Tibial nerve (tissue), 4 donors: ENCODE results near the gene TSN. TPM values are rescaled to one million over a fixed set of nuclear protein-coding genes. Genes with fewer than 3 reads are reported as not detected.
"Not testable (repeated sequence)": the region's sequence is repeated elsewhere in the genome, so short reads cannot be mapped to it uniquely, and the experiment has no call there.

Experiments
- DNase-seq, 2 donors: peaks; one replicate each; pipeline ENCODE4 v3.0.0-alpha.2; 2019; ENCODE audit warnings: low spot score in 2 of 2
- H3K27ac ChIP-seq, 4 donors: fragments of 200-600 bp; sonication (generic) in 3 of 4; one replicate each; pipeline ENCODE4 v1.5.1; 2017 to 2019; ENCODE audit warnings: mild to moderate bottlenecking in 1 of 4
- H3K27me3 ChIP-seq, 2 donors: fragments of 200-600 bp; sonication (generic) in 1 of 2; one replicate each; pipeline versions ENCODE4 v1.5.1 to v1.6.0; 2017 to 2019
- H3K36me3 ChIP-seq, 3 donors: fragments of 200-600 bp; sonication (generic); one replicate each; pipeline ENCODE4 v1.5.1; 2018 to 2019
- H3K4me1 ChIP-seq, 4 donors: fragments of 200-600 bp; sonication (generic) in 3 of 4; one replicate each; pipeline ENCODE4 v1.5.1; 2017 to 2019
- H3K4me3 ChIP-seq, 4 donors: fragments of 200-600 bp; sonication (generic) in 3 of 4; one replicate each; pipeline ENCODE4 v1.5.1; 2017 to 2019; ENCODE audit warnings: mild to moderate bottlenecking in 1 of 4, moderate library complexity in 1 of 4
- H3K9me3 ChIP-seq, 4 donors: fragments of 200-600 bp; sonication (generic) in 3 of 4; one replicate each; pipeline ENCODE4 v1.5.1; 2017 to 2019
- CTCF ChIP-seq, 5 experiments: fragments of 200-600 bp in 3 of 5; fragments of 450-650 bp in 2 of 5; sonication (generic) in 3 of 5; IDR thresholded peaks; one replicate each; pipeline ENCODE4 v1.5.1; 2016 to 2019; ENCODE audit warnings: antibody characterized with exemption in 5 of 5, mild to moderate bottlenecking in 3 of 5, moderate library complexity in 2 of 5
- EP300 ChIP-seq, 2 donors: sonication (generic); formaldehyde crosslinking; IDR thresholded peaks; one replicate each; pipeline ENCODE4 v1.6.1; 2017; ENCODE audit warnings: antibody characterized with exemption in 2 of 2, mild to moderate bottlenecking in 1 of 2
- POLR2A ChIP-seq, 2 donors: fragments of 450-650 bp; IDR thresholded peaks; one replicate each; pipeline ENCODE4 v1.6.1; 2017; ENCODE audit warnings: antibody characterized with exemption in 2 of 2, mild to moderate bottlenecking in 2 of 2, moderate library complexity in 2 of 2
- WGBS, 2 donors: methylation state at CpG; one replicate each; pipeline ENCODE4 v1.1.5; 2018; 5-methylcytosine and 5-hydroxymethylcytosine counted together
- total RNA-seq, 4 donors: library from RNA; depleted of rRNA; stranded (reverse); fragments of >200 nt; gene quantifications; one replicate each; pipeline ENCODE4 v1.1.0, GENCODE V29; 2016

TSN gene
- total RNA-seq, 4 donors from 2014 or later: 32.7 to 50.9 (median 37.4) TPM

GRCh38 chr2:121810959-121811853 lies 55.8 kb downstream of the TSN start:
- peak; percentile 31 to 50 for DNase-seq
- TF ChIP-seq EP300 (IDR thresholded peaks at IDR 0.05) (no peak), CTCF (IDR thresholded peaks at IDR 0.05) (peak; percentile 38 to 57 (median 49))
- H3K4me1 ChIP-seq: no peaks in the 10 kb centered on the region
- H3K36me3 ChIP-seq: no peaks in the 10 kb centered on the region
- no peaks in the 10 kb centered on the region for H3K27me3 ChIP-seq
- 18 to 26% methylated on average over 17 of the region's 17 CpGs for WGBS, 2 donors
- no peak overlapping the region for H3K27ac ChIP-seq
- H3K9me3 ChIP-seq: no peaks in the 10 kb centered on the region
- no peak overlapping the region for H3K4me3 ChIP-seq

GRCh38 chr2:121813083-121813482 lies 57.6 kb downstream of the TSN start:
- DNase-seq, H3K27ac ChIP-seq, H3K4me1 ChIP-seq, H3K4me3 ChIP-seq, H3K36me3 ChIP-seq, H3K27me3 ChIP-seq: not testable (repeated sequence)
- 69 to 76% methylated on average over 3 of the region's 3 CpGs for WGBS, 2 donors
- H3K9me3 ChIP-seq: peaks cover 0 to 10% (median 0%) of the 10 kb centered on the region in 4 donors

GRCh38 chr2:121815216-121815615 lies 59.8 kb downstream of the TSN start:
- 87 to 90% methylated on average over 8 of the region's 8 CpGs for WGBS, 2 donors
- no peak for DNase-seq
- Histone ChIP-seq H3K27ac (no peak overlapping the region), H3K4me3 (no peak overlapping the region), H3K27me3 (no peaks in the 10 kb centered on the region), H3K9me3 (peaks cover 0 to 12% (median 0%) of the 10 kb centered on the region in 4 donors), H3K36me3 (no peaks in the 10 kb centered on the region), H3K4me1 (no peaks in the 10 kb centered on the region)
- TF ChIP-seq CTCF (IDR thresholded peaks at IDR 0.05) (no peak), EP300 (IDR thresholded peaks at IDR 0.05) (no peak), POLR2A (IDR thresholded peaks at IDR 0.05) (no peak)

- H3K27me3 ChIP-seq: no peaks in the 10 kb centered on the region
- WGBS, 2 donors: 92 to 93% methylated on average over 7 of the region's 7 CpGs
- TF ChIP-seq EP300 (IDR thresholded peaks at IDR 0.05) (no peak), POLR2A (IDR thresholded peaks at IDR 0.05) (no peak), CTCF (IDR thresholded peaks at IDR 0.05) (no peak)
- H3K27ac ChIP-seq: no peak overlapping the region
- no peaks in the 10 kb centered on the region for H3K36me3 ChIP-seq
- no peak for DNase-seq
- H3K4me3 ChIP-seq: no peak overlapping the region
- H3K4me1 ChIP-seq: no peaks in the 10 kb centered on the region
- H3K9me3 ChIP-seq: peaks cover 0 to 12% (median 0%) of the 10 kb centered on the region in 4 donors
Observed at GRCh38 chr2:121816797-121817196, 61.3 kb downstream of the TSN start.

- WGBS, 2 donors: 100% methylated on average over 1 of the region's 1 CpG
- H3K4me1 ChIP-seq, DNase-seq, H3K27ac ChIP-seq, H3K4me3 ChIP-seq, H3K27me3 ChIP-seq, H3K36me3 ChIP-seq: not testable (repeated sequence)
- peaks cover 0 to 12% (median 0%) of the 10 kb centered on the region in 4 donors for H3K9me3 ChIP-seq
Observed at GRCh38 chr2:121817304-121817703, 61.9 kb downstream of the TSN start.

Other genes with a start within 250 kb of the TSN start
- gene RNU4ATAC, start 224.8 kb upstream of the TSN start, total RNA-seq: not detected
- gene CLASP1, start 106.2 kb upstream of the TSN start, total RNA-seq: 100 to 1,000 TPM in 1 of 4 donors, 10 to 100 TPM in 3; 72.8 to 164 (median 88.6) TPM
- gene NIFK, start 18.8 kb upstream of the TSN start, total RNA-seq: 10 to 100 TPM; 33.0 to 97.2 (median 50.1) TPM